Caco-2 (cell line): Measurements from ENCODE around the gene EXT2. TPM values are rescaled to one million over a fixed set of nuclear protein-coding genes. Genes with fewer than 3 reads are reported as not detected.
A peak's percentile ranks its signal among the peaks of the same experiment; 100 is the strongest.

Experiments used
- Bru-seq: library from RNA; stranded (reverse); fragments of 400-500 nt; gene quantifications from one replicate; lab custom pipeline; 2021; lab: Mats Ljungman, UMichigan
- BruChase-seq, 2 experiments: library from RNA; stranded (reverse); fragments of 400-500 nt; gene quantifications; one replicate each; lab custom pipeline; 2021; lab: Mats Ljungman, UMichigan
- BruUV-seq: library from RNA; stranded (reverse); fragments of 400-500 nt; replicated peaks from 2 replicates; lab custom pipeline; 2021; lab: Mats Ljungman, UMichigan
- CTCF ChIA-PET: fragments of 300-600 bp; sonication (Branson Sonifier 250); formaldehyde crosslinking; loops from one replicate; lab custom pipeline; 2022; ENCODE audit warnings: antibody characterized with exemption; lab: Charles Lee
- POLR2A ChIA-PET: fragments of 300-600 bp; sonication (Branson Sonifier 250); formaldehyde crosslinking; loops from one replicate; lab custom pipeline; 2022; ENCODE audit warnings: antibody characterized with exemption; lab: Charles Lee
- DNase-seq, 2 experiments: peaks; one replicate each; pipeline versions ENCODE4 v3.0.0 to v3.0.0-alpha.2; 2020 to 2022
- H3K27me3 ChIP-seq: replicated peaks from 2 replicates; pipeline ENCODE4 v1.6.0; 2011; ENCODE audit warnings: low read length; ENCODE audit not compliant: control insufficient read depth, insufficient read depth
- H3K36me3 ChIP-seq: 2 replicates; pipeline ENCODE4 v1.5.1; 2011; ENCODE audit warnings: low read length; ENCODE audit not compliant: control insufficient read depth, insufficient read depth
- H3K4me1 ChIP-seq: fragments of 250-450 bp; sonication (Bioruptor Pico); 2 replicates; pipeline ENCODE4 v1.5.1; 2020; ENCODE audit warnings: mild to moderate bottlenecking
- H3K4me3 ChIP-seq: 2 replicates; pipeline ENCODE4 v1.5.1; 2011; ENCODE audit warnings: low read depth, mild to moderate bottlenecking, control low read depth, low read length
- H3K9me3 ChIP-seq: fragments of 250-450 bp; sonication (Bioruptor Pico); 2 replicates; pipeline ENCODE4 v1.5.1; 2020; ENCODE audit warnings: mild to moderate bottlenecking, moderate library complexity
- H3K27ac Mint-ChIP-seq: one replicate; pipeline ENCODE4 v1.8.0; 2022; ENCODE audit warnings: mixed read lengths; ENCODE audit not compliant: unreplicated experiment
- H3K27me3 Mint-ChIP-seq: one replicate; pipeline ENCODE4 v1.8.0; 2022; ENCODE audit warnings: mixed read lengths; ENCODE audit not compliant: insufficient read depth, unreplicated experiment
- H3K36me3 Mint-ChIP-seq: one replicate; pipeline ENCODE4 v1.8.0; 2022; ENCODE audit warnings: mild to moderate bottlenecking, mixed read lengths; ENCODE audit not compliant: insufficient read depth, unreplicated experiment
- H3K4me1 Mint-ChIP-seq: one replicate; pipeline ENCODE4 v1.8.0; 2022; ENCODE audit warnings: low read depth, mixed read lengths; ENCODE audit not compliant: unreplicated experiment
- H3K4me3 Mint-ChIP-seq: one replicate; pipeline ENCODE4 v1.8.0; 2022; ENCODE audit warnings: mild to moderate bottlenecking, moderate library complexity, mixed read lengths; ENCODE audit not compliant: unreplicated experiment
- H3K9me3 Mint-ChIP-seq: one replicate; pipeline ENCODE4 v1.8.0; 2022; ENCODE audit warnings: mixed read lengths; ENCODE audit not compliant: unreplicated experiment
- intact Hi-C: fragments of 100-400 bp; cut with micrococcal nuclease; formaldehyde crosslinking; loops from one replicate; pipeline ENCODE4 v1.10.0; 2022; ENCODE audit not compliant: unreplicated experiment
- long read RNA-seq: library from polyadenylated mRNA; stranded (forward); transcript quantifications from one replicate; pipeline ENCODE4 v2.0.0, GENCODE V29; 2022
- total RNA-seq: library from RNA; stranded (reverse); gene quantifications from 2 replicates; pipeline ENCODE4 v1.2.3, GENCODE V29; 2022
- TF ChIP-seq, protein P1 (sequence below), 2 experiments: fragments of 200-600 bp in 1 of 2; IDR thresholded peaks; 1 replicate in 1 of 2; 2 replicates in 1 of 2; pipeline versions ENCODE4 v1.5.1 to v1.8.0; 2011 to 2022; ENCODE audit warnings: antibody characterized with exemption in 1 of 2, control low read depth in 1 of 2, inconsistent platforms in 1 of 2, low read depth in 1 of 2, low read length in 1 of 2, mild to moderate bottlenecking in 1 of 2, moderate library complexity in 1 of 2; ENCODE audit not compliant: insufficient read depth in 1 of 2, severe bottlenecking in 1 of 2, unreplicated experiment in 1 of 2

The EXT2 gene
- total RNA-seq = 71.5 and 83.3 TPM in 2 replicates
- Bru-seq, nascent RNA = percentile 77 among the genes with signal in this experiment
- BruChase-seq, experiment 1, labeled RNA remaining after a 2-hour chase = percentile 68 among the genes with signal in this experiment
- percentile 74 among the genes with signal in this experiment for BruChase-seq, experiment 2, labeled RNA remaining after a 6-hour chase
- long read RNA-seq, transcript EXT2-203 (14 exons, 3,454 nt) = minor isoform, 7 of 129 reads
- long read RNA-seq, transcript EXT2-210 (14 exons, 3,136 nt) = major isoform, 86 of 129 reads
- long read RNA-seq, partial matches to known transcripts = 18 of 129 reads
- long read RNA-seq, other reads (novel, unspliced or antisense) = 18 of 129 reads

DNA sequence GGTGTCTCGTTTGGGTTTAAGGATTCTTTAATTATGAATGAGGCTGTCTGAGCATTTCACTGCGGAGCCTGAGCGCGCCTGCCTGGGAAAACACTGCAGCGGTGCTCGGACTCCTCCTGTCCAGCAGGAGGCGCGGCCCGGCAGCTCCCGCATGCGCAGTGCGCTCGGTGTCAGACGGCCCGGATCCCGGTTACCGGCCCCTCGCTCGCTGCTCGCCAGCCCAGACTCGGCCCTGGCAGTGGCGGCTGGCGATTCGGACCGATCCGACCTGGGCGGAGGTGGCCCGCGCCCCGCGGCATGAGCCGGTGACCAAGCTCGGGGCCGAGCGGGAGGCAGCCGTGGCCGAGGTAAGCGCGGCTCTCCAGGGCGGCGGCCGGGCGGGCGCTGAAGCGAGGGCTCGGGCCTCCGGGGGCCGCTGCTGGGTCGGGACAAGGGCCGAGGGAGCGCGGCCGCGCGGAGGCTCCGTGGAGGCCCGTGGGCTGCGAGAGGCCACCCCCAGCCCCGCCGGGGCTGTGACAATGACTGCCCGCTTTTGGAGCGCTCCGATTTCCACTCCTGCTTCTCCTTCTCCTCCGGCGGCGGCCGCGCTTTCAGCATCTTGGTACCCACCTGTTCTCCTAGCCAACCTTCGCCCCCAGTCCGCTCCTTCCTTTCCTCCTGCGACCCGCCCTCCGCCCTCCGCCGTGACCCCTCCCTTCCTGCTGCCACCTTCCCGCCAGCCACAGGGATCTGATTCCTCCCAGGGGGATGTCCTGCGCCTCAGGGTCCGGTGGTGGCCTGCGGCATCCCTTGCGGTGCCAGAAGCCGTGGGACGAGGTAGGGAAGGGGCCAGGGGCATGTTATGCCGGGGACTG, at the start of gene EXT2:
EXT2 (plus strand) TSS at position 173 of the 854 bp plus-strand sequence. CDS start 12,035 bp downstream, outside the sequence.
- peak within 1 kb of the TSS; percentile 94 for H3K4me3 Mint-ChIP-seq
- H3K27me3 ChIP-seq = no peaks in the 10 kb centered on the region
- peak; percentile 84 to 92 for DNase-seq
- ChIA-PET POLR2A (no interaction called here), CTCF (interaction anchor here (0.9 to 2.7 kb wide), 5 partner anchors 9 to 444 kb away, joined by 3 to 34 read pairs (median 6); no protein-coding TSS in a partner anchor)
- intact Hi-C loops = loop anchor here (1.0 to 2.0 kb wide), 3 partner anchors 29 to 521 kb away; partner anchors contain the start of gene ACCS
- H3K9me3 Mint-ChIP-seq = no peaks in the 10 kb centered on the region
- no peaks in the 10 kb centered on the region for H3K9me3 ChIP-seq
- H3K36me3 ChIP-seq = peaks cover 1% of the 10 kb centered on the region; the same call in 1 of the 2 replicates
- peaks cover 6% of the 10 kb centered on the region; the same call in 1 of the 2 replicates for H3K4me1 ChIP-seq
- BruUV-seq = no TSS peak
- peak within 1 kb of the TSS; percentile 95 for H3K4me3 ChIP-seq
- H3K27me3 Mint-ChIP-seq = peaks cover 3% of the 10 kb centered on the region
- no peaks in the 10 kb centered on the region for H3K36me3 Mint-ChIP-seq
- peak within 1 kb of the TSS; percentile 83 for H3K27ac Mint-ChIP-seq
- peaks cover 18% of the 10 kb centered on the region for H3K4me1 Mint-ChIP-seq
- TF ChIP-seq, protein P1, sequence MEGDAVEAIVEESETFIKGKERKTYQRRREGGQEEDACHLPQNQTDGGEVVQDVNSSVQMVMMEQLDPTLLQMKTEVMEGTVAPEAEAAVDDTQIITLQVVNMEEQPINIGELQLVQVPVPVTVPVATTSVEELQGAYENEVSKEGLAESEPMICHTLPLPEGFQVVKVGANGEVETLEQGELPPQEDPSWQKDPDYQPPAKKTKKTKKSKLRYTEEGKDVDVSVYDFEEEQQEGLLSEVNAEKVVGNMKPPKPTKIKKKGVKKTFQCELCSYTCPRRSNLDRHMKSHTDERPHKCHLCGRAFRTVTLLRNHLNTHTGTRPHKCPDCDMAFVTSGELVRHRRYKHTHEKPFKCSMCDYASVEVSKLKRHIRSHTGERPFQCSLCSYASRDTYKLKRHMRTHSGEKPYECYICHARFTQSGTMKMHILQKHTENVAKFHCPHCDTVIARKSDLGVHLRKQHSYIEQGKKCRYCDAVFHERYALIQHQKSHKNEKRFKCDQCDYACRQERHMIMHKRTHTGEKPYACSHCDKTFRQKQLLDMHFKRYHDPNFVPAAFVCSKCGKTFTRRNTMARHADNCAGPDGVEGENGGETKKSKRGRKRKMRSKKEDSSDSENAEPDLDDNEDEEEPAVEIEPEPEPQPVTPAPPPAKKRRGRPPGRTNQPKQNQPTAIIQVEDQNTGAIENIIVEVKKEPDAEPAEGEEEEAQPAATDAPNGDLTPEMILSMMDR (IDR thresholded peaks at IDR 0.05; ENCODE audit: insufficient read depth in 1 of 2, low read depth in 1 of 2, low read length in 1 of 2, severe bottlenecking in 1 of 2, unreplicated experiment in 1 of 2) = peak; percentile 76 to 97

DNA sequence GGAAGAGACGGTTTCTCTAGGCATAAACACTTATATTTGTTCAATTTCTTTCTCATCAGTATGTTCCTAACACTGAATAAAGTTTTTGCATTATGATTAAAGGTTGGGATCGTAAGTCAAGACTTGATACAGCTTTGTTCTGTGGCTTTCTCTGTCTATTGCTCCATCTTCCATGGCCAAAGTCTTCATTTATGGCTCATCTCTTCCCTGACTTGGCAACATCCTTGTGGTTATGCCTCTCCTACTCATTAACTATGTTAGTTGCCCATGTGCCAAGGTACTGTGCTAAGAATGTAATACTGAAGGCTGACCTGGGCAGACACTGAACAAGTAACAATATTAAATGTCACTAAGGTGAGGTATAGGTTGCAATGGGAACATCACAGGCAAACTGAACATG, 49.3 kb upstream of the EXT2 start:
- TF ChIP-seq, protein P1 (IDR thresholded peaks at IDR 0.05; ENCODE audit: insufficient read depth in 1 of 2, low read depth in 1 of 2, low read length in 1 of 2, severe bottlenecking in 1 of 2, unreplicated experiment in 1 of 2) = no peak
- Mint-ChIP-seq H3K27ac (no peak overlapping the region), H3K27me3 (peaks cover 7% of the 10 kb centered on the region), H3K4me3 (no peak overlapping the region), H3K9me3 (no peaks in the 10 kb centered on the region), H3K36me3 (no peaks in the 10 kb centered on the region), H3K4me1 (no peaks in the 10 kb centered on the region)
- H3K9me3 ChIP-seq = peaks cover 7% of the 10 kb centered on the region; the same call in 1 of the 2 replicates
- BruUV-seq = no TSS peak
- H3K36me3 ChIP-seq = no peaks in the 10 kb centered on the region
- no peaks in the 10 kb centered on the region for H3K4me1 ChIP-seq
- H3K27me3 ChIP-seq = no peaks in the 10 kb centered on the region; the same call in 1 of the 2 replicates
- intact Hi-C loops = no loop called here
- ChIA-PET POLR2A (no interaction called here), CTCF (no interaction called here)
- no peak overlapping the region for H3K4me3 ChIP-seq
- no peak for DNase-seq

DNA sequence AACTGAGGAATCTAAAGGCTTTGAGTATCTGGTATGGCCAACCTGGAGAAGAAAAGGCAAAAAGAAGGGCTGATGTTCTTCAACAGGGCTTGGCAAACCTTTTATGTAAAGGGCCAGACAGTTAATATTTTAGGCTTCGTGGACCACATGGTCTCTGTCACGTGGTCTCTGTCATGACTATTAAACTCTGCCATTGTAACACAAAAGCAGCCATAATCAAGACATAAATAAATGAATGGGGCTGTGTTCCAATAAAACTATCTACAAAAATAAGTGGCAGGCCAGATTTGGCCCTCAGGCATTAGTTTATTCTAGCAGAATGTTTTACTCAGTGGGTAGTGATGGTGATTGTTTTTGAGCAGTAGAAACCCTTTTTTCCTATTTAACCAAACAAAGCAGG, 48.2 kb upstream of the EXT2 start:
- Histone ChIP-seq H3K27me3 (no peaks in the 10 kb centered on the region; the same call in 1 of the 2 replicates), H3K4me3 (no peak overlapping the region), H3K9me3 (no peaks in the 10 kb centered on the region), H3K36me3 (no peaks in the 10 kb centered on the region), H3K4me1 (no peaks in the 10 kb centered on the region)
- H3K4me1 Mint-ChIP-seq = no peaks in the 10 kb centered on the region
- H3K4me3 Mint-ChIP-seq = no peak overlapping the region
- intact Hi-C loops = no loop called here
- no peak overlapping the region for H3K27ac Mint-ChIP-seq
- TF ChIP-seq, protein P1 (IDR thresholded peaks at IDR 0.05; ENCODE audit: insufficient read depth in 1 of 2, low read depth in 1 of 2, low read length in 1 of 2, severe bottlenecking in 1 of 2, unreplicated experiment in 1 of 2) = no peak
- POLR2A ChIA-PET = no interaction called here
- CTCF ChIA-PET = no interaction called here
- no peaks in the 10 kb centered on the region for H3K36me3 Mint-ChIP-seq
- peaks cover 7% of the 10 kb centered on the region for H3K27me3 Mint-ChIP-seq
- BruUV-seq = no TSS peak
- DNase-seq = no peak
- no peaks in the 10 kb centered on the region for H3K9me3 Mint-ChIP-seq
